Motor neuron (in vitro differentiated cells): Measurements from ENCODE around the gene CDH9. TPM values are rescaled to one million over a fixed set of nuclear protein-coding genes. Genes with fewer than 3 reads are reported as not detected.

Source experiments
- ATAC-seq, 8 experiments: fragments of 200-7000 bp; cut with Tn5 transposase; replicated peaks in 6 of 8; 2 replicates each; pipeline ENCODE4 v1.8.0; 2021; ENCODE audit warnings: mild to moderate bottlenecking in 8 of 8, moderate library complexity in 8 of 8
- H3K27ac ChIP-seq, 2 donors: fragments of 250-450 bp; sonication (Bioruptor Pico); 2 replicates each; pipeline ENCODE4 v1.9.0; 2021; ENCODE audit warnings: antibody characterized with exemption in 2 of 2, mild to moderate bottlenecking in 2 of 2, moderate library complexity in 1 of 2
- H3K4me1 ChIP-seq, 2 donors: fragments of 250-450 bp; sonication (Bioruptor Pico); replicated peaks in 1 of 2; 2 replicates each; pipeline ENCODE4 v1.6.1; 2021; ENCODE audit warnings: antibody characterized with exemption in 2 of 2, mild to moderate bottlenecking in 2 of 2, moderate library complexity in 1 of 2
- H3K4me3 ChIP-seq, 5 donors: fragments of 250-450 bp; sonication (Bioruptor Pico); 2 replicates each; pipeline ENCODE4 v1.9.0; 2021; ENCODE audit warnings: antibody characterized with exemption in 5 of 5, mild to moderate bottlenecking in 5 of 5, moderate library complexity in 4 of 5
- WGBS, 10 experiments: fragments of 450-650 bp; shearing (Covaris generic); methylation state at CpG; one replicate each; pipeline ENCODE4 v1.0.0; 2022; 5-methylcytosine and 5-hydroxymethylcytosine counted together
- in situ Hi-C, 9 experiments: fragments of 400-800 bp; cut with MboI; loops; one replicate each; pipeline ENCODE4 v1.15.0; 2021; ENCODE audit warnings: low sequenced_read_pairs in 9 of 9, low pct_unique_long_range_greater_than_20kb in 2 of 9; ENCODE audit not compliant: unreplicated experiment in 9 of 9
- total RNA-seq, 8 experiments: library from RNA; unstranded; fragments of 300-600 nt; gene quantifications; 2 replicates each; pipeline versions ENCODE4 v1.2.3 to v1.2.4, GENCODE V29; 2022

The CDH9 gene
- total RNA-seq, 8 experiments from 2014 or later, result 0.24 to 25.1 (median 1.1) TPM

DNA sequence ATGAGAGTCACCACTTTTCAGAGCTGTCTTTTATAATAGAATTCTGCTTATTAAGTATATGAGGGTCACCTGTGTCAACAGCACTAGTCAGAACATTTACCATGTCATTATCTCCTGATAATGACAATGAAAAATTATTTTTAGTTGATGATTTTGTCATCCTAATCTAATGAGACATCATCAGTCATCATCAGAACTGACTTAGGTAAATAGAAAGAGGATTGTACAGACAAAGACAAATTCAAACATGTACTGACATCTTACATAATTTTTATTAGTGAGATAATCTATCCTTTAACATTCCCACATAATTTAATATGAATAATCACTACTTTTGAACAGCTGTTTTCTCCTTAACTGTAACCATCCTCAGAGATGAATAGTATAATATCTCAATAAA lies 22.6 kb downstream of the CDH9 start:
- in situ Hi-C loops, result no loop called here
- Histone ChIP-seq H3K27ac (no peak overlapping the region), H3K4me1 (peaks cover 0 to 3% of the 10 kb centered on the region in 2 donors), H3K4me3 (no peak overlapping the region)
- peak in 2 of 8 experiments; percentile 30 to 41 for ATAC-seq

DNA sequence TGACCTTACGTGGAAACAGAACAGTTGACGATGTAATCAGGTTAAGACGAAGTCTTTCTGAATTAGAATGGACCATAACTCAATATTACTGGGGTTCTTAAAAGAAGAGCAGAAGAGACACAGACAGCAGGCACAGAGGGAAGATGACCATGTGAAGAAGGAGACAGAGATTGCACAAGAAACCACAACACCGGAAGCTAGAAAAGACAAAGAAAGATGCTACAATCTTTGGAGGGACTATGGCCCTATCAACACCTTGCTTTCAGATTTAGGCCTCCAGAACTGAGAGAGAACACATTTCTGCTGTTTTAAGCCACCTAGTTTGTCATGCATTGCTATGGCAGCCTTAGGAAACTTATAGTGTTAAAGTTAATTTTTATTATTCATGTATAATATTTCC lies 27.1 kb downstream of the CDH9 start:
- ATAC-seq, result no peak
- in situ Hi-C loops, result no loop called here
- 19 to 100% (median 86%) methylated on average over 2 to 4 of the region's 4 CpGs; no CpG with 5 or more reads in 1 of the 10 experiments for WGBS, 10 experiments

DNA sequence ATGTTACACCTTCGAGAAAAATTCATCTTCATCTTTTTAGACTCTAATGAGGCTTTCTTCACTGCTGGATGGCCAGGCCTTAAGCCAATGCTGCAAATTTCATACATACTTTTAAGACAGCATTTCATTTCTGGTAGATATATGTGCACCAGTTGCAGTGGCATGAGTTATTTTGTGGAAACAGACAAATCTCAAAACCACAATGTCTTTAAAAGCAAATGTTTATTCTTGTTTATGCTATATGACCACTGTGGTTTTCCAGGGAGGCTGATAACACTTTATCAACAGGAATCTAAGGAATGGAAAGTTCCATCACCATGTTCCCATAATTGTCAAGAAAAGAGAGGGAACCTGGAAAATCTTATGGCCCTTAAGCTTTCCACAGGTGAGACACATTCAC lies 27.7 kb downstream of the CDH9 start:
- no peak overlapping the region for H3K27ac ChIP-seq
- H3K4me3 ChIP-seq, result no peak overlapping the region
- no peak for ATAC-seq
- peaks cover 0 to 4% of the 10 kb centered on the region in 2 donors for H3K4me1 ChIP-seq
- in situ Hi-C loops, result no loop called here
- WGBS, 10 experiments, result 0 to 100% (median 80%) methylated on average over 1 of the region's 1 CpG; no CpG with 5 or more reads in 5 of the 10 experiments

More for the DNA sequence above, 27.1 kb downstream of the CDH9 start:
- peaks cover 0 to 7% of the 10 kb centered on the region in 2 donors for H3K4me1 ChIP-seq
- H3K4me3 ChIP-seq, result no peak overlapping the region
- no peak overlapping the region for H3K27ac ChIP-seq

DNA sequence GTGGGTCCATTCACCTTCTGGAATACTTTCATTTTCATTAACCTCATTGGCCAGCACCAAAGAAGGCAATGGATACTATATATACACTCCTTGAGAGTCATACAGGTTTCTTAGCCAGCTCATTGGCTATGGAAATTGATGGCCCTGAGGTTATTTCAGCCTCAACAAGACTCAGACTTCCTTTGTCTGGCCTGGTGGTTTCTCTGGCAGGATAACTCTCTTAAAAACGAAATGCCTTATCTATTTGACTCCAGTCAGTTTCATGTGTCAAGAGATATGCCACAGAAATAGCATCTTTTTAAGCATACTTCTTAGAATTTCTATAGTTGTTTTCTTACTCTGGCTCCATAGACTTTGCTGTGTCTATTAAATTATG lies 28.9 kb downstream of the CDH9 start:
- Histone ChIP-seq H3K27ac (no peak overlapping the region), H3K4me1 (peaks cover 0 to 3% of the 10 kb centered on the region in 2 donors), H3K4me3 (no peak overlapping the region)
- WGBS, 10 experiments, result 0 to 100% (median 61%) methylated on average over 1 of the region's 1 CpG; no CpG with 5 or more reads in 2 of the 10 experiments
- no peak for ATAC-seq
- in situ Hi-C loops, result no loop called here

DNA sequence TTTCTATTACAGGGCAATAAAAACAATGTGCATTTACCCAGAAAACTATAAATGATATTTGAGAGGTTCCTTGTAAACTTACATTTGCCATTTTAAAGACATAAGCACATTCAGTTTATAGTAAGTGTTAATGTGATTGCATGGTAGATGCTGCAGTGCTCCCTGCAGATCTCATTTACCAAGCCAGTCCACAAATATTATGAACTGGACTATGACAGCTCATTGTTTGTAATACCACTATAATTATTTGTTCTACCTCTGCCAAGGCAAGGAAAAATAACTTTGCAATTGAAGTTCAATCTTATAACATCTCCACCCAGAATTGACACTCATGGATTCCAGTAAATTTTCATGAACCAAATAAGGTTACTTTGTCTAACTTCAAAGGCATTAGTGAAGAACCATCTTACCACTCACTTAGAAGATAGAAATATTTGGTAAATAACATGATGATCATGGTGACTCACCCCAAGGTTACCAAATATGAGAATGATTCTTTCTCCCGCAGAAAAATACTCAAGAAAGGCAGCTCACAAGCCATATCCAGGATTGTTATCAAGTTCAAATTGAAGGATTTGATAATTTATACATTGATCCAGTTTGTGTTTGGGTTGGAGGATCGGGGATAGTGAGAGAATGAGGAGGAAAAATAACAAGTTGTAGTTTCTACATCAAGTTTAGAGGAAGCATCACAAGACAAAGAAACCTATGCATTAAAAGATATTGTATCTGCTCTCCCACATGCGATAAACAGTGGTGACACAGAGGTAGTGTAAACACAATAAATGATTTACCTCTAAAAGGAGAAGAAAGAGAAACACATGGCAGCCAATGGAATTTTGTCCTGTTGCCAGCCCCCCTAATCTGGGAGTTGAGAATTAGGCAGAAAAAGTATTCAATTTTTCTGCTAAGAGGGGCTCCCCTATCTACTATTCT lies 29.5 kb downstream of the CDH9 start:
- H3K27ac ChIP-seq, result no peak overlapping the region
- in situ Hi-C loops, result no loop called here
- peaks cover 0 to 3% of the 10 kb centered on the region in 2 donors for H3K4me1 ChIP-seq
- ATAC-seq, result no peak
- no peak overlapping the region for H3K4me3 ChIP-seq
- 0 to 93% (median 75%) methylated on average over 1 to 3 of the region's 3 CpGs for WGBS, 10 experiments

DNA sequence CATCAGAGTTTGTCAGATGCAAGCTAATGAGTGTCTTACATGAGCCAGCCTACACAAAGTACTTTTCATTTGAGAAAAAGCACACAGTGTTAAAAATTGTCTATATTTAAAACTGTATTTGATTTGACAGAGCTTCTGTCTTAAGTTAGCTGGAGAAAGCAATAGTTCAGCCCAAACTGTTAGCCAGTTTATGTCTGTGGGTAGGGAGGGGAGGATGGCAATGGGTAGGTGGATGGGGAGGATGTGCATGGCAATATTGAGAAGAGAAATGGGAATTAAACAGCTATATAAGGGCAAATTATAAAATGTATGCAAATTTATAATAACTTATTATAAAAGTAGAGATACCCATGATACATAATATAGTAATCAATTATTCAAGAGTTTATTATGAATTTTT lies 31.3 kb downstream of the CDH9 start:
- Histone ChIP-seq H3K4me3 (no peak overlapping the region), H3K27ac (no peak overlapping the region), H3K4me1 (peaks cover 0 to 3% of the 10 kb centered on the region in 2 donors)
- in situ Hi-C loops, result no loop called here
- no peak for ATAC-seq

DNA sequence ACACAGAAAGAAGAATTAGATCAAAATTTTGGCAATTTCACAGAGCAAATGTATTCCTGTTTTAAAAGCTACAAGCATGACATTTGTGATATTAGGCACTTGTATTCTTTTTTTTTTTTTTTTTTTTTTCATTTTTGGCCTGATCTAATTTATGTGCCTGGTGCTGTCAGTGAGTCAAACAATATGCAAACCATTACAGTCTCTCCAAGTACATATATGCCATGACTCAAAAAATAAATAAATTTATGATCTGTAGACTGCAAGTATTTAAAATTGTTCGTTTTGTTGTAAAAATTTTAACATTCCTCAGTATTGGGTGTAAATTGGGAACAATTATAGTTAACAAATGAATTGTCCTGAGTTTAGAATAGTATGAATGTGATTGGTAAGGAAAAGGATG lies 51.4 kb downstream of the CDH9 start:
- no peak for ATAC-seq
- 0 to 100% (median 75%) methylated on average over 1 of the region's 1 CpG for WGBS, 10 experiments
- H3K27ac ChIP-seq, result no peak overlapping the region
- peaks cover 0 to 3% of the 10 kb centered on the region in 2 donors for H3K4me1 ChIP-seq
- H3K4me3 ChIP-seq, result no peak overlapping the region
- in situ Hi-C loops, result no loop called here

DNA sequence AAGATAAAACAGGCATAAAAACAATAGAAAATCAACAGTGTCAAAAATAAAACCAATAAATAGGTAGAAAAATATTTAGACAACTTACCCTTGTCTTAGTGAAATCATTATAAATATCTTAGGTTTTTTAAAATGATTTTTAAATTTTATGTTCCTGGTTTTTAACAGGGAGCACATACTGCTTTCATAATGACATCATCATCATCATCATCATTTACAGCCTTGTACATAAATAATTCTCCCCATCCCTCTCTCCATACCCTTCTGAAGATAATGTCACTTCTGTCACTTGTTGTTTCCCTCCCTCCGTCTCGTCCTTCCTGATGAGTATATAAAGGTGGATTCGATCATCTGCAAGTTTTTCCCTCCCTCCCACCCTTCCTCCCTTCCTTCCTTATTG lies 56.6 kb downstream of the CDH9 start:
- 10 to 80% (median 20%) methylated on average over 2 of the region's 3 CpGs; no CpG with 5 or more reads in 7 of the 10 experiments for WGBS, 10 experiments
- Histone ChIP-seq H3K4me3 (no peak overlapping the region), H3K4me1 (peaks cover 0 to 3% of the 10 kb centered on the region in 2 donors), H3K27ac (no peak overlapping the region)
- in situ Hi-C loops, result no loop called here
- no peak for ATAC-seq

DNA sequence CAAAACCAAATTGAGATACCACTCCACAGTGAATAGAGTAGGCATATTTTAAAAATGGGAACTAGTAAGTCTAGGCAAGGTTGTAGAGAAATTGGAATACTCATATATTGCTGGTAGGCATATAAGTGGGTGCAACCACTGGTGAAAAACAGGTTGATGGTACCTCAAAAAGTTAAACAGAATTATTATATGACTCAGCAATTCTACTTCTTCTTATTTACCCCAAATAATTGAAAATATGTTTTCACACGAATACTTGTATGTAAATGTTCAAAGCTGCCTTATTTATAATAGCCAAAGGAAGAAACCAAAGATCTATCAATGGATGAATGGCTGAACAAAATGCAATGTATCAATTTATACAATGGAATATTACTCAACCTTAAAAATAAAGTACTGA lies 79.1 kb downstream of the CDH9 start:
- Histone ChIP-seq H3K4me3 (no peak overlapping the region), H3K4me1 (no peaks in the 10 kb centered on the region), H3K27ac (no peak overlapping the region)
- in situ Hi-C loops, result no loop called here
- ATAC-seq, result no peak
- 0 to 100% (median 49%) methylated on average over 1 of the region's 1 CpG; no CpG with 5 or more reads in 2 of the 10 experiments for WGBS, 10 experiments

DNA sequence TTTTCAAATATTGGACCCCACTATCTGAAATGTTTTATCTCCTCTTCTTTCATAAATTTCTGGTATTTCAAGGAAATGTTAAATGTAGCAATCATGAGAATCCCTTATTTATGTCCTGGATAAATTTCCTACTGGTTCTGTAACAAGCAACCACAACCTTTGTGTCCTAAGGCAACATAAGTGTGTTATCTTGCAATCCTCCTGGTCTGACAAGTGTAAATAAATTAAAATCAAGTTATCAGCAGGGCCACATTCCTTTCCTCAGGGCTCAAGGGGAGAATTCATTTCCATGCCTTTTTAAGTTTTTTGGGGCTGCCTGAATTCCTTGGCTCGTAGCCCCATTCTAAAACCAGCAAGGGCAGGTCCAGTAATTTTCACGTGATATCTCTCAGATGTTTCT lies 83.2 kb downstream of the CDH9 start:
- 13 to 100% (median 94%) methylated on average over 1 to 2 of the region's 2 CpGs; no CpG with 5 or more reads in 2 of the 10 experiments for WGBS, 10 experiments
- ATAC-seq, result no peak
- Histone ChIP-seq H3K4me1 (no peaks in the 10 kb centered on the region), H3K4me3 (no peak overlapping the region), H3K27ac (no peak overlapping the region)
- in situ Hi-C loops, result no loop called here

DNA sequence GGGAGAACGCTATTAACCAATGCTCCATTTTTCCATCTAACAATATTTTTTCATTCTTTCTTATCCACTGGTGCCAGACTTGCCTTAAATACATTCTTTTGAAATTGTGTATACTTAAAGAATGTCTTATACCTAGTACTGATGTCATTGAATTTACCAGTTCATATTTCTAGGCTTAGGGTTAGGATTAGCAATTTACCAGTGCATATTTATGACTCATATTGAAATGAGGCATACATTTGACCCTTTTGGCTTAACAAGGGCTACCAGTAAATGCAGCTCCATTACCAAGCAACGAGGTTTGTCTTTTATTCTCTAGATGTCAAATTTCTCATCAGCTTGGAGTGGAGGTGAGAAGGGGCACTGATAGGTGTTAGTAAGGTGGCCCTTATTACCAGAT lies 89.5 kb downstream of the CDH9 start:
- Histone ChIP-seq H3K27ac (no peak overlapping the region), H3K4me3 (no peak overlapping the region), H3K4me1 (no peaks in the 10 kb centered on the region)
- in situ Hi-C loops, result no loop called here
- ATAC-seq, result no peak
- 0 to 100% (median 88%) methylated on average over 1 to 2 of the region's 2 CpGs; no CpG with 5 or more reads in 1 of the 10 experiments for WGBS, 10 experiments

DNA sequence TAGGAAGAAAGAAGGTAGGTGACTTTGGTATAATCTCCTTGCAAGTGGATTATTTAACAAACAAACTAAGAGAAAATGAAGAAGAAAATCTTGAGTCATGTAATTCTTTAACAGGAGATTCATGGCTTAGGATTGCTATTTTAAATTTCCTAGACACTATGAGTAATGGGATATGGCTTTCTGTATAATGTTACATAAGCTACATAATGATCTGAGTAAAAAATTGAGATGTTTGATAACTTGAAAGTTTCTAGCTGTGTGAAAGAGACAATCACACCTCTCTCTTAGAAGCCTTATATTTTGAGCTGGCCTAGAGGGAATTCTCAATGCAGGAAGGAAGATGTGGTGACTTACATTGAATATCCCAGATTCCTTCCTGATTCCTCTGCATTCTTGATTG lies 92.5 kb downstream of the CDH9 start:
- H3K27ac ChIP-seq, result no peak overlapping the region
- in situ Hi-C loops, result no loop called here
- no peak for ATAC-seq
- H3K4me3 ChIP-seq, result no peak overlapping the region
- H3K4me1 ChIP-seq, result peaks cover 0 to 3% of the 10 kb centered on the region in 2 donors

DNA sequence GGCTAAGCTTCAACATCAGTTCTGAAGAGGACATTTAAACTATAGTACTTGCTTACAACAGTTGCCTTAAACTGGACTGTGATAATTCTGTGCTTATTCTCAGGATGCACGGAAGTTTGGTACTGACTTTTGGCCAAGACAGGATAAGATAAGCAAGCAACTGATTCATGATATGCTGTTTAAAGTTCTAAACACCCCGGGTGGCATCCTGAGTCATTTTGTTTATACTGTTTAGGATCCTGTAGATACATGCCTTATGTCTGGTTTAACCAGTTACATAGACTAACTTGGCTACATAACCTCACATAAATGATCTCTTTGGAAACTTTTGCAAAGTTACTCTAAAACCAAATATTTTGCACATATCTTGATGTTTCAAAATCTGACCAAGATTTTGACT lies 95.9 kb downstream of the CDH9 start:
- in situ Hi-C loops, result no loop called here
- H3K4me1 ChIP-seq, result peaks cover 0 to 3% of the 10 kb centered on the region in 2 donors
- H3K27ac ChIP-seq, result no peak overlapping the region
- 0 to 100% (median 50%) methylated on average over 1 to 2 of the region's 2 CpGs; no CpG with 5 or more reads in 1 of the 10 experiments for WGBS, 10 experiments
- no peak overlapping the region for H3K4me3 ChIP-seq
- no peak for ATAC-seq

DNA sequence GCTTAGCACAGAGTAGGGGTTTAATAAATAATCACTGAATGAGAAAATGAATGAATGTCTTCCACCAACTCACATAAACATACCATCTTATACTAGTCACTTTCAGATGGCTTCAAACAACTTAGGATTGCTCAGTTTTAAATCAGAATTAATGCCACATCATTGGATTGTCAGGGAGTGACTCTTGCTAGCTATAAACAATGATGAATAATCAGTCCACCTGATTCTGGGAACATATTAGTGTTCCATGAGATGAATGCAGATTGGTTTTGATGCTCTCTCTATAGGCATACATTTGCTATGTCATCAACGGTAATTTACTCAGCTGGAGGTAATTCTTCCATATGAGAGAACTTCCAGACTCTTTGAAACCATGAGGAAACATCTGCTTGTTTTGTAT lies 97.4 kb downstream of the CDH9 start:
- in situ Hi-C loops, result no loop called here
- Histone ChIP-seq H3K27ac (no peak overlapping the region), H3K4me3 (no peak overlapping the region), H3K4me1 (peaks cover 0 to 3% of the 10 kb centered on the region in 2 donors)
- ATAC-seq, result peak in 5 of 8 experiments; percentile 47 to 85 (median 70)
- 0 to 100% (median 60%) methylated on average over 1 of the region's 1 CpG; no CpG with 5 or more reads in 3 of the 10 experiments for WGBS, 10 experiments
